Neural crest cell (in vitro differentiated cells): ENCODE results near the gene ODAD4. TPM values are rescaled to one million over a fixed set of nuclear protein-coding genes. Genes with fewer than 3 reads are reported as not detected.

Experiments
- DNase-seq: peaks from one replicate; pipeline ENCODE4 v3.0.0; 2021; ENCODE audit warnings: low read depth, mixed read lengths, low spot score
- H3K27ac Mint-ChIP-seq: one replicate; pipeline ENCODE4 v1.8.0; 2021; ENCODE audit warnings: mild to moderate bottlenecking, mixed read lengths; ENCODE audit not compliant: unreplicated experiment
- H3K27me3 Mint-ChIP-seq: 2 replicates; pipeline ENCODE4 v1.8.0; 2021; ENCODE audit warnings: low read depth, mild to moderate bottlenecking, mixed read lengths
- H3K36me3 Mint-ChIP-seq: 2 replicates; pipeline ENCODE4 v1.8.0; 2021; ENCODE audit warnings: low read depth, mild to moderate bottlenecking, mixed read lengths
- H3K4me1 Mint-ChIP-seq: 2 replicates; pipeline ENCODE4 v1.8.0; 2021; ENCODE audit warnings: mixed read lengths
- H3K4me3 Mint-ChIP-seq: one replicate; pipeline ENCODE4 v1.8.0; 2021; ENCODE audit warnings: mild to moderate bottlenecking, mixed read lengths
- H3K9me3 Mint-ChIP-seq: 2 replicates; pipeline ENCODE4 v1.8.0; 2021; ENCODE audit warnings: mixed read lengths
- total RNA-seq: library from RNA; stranded (reverse); gene quantifications from 2 replicates; pipeline ENCODE4 v1.2.1, GENCODE V29; 2021
- TF ChIP-seq, protein P1 (sequence below): fragments of 200-600 bp; sonication (generic); conservative IDR thresholded peaks from 2 replicates; pipeline ENCODE4 v1.5.0; 2021; ENCODE audit warnings: antibody characterized with exemption, mild to moderate bottlenecking

ODAD4 gene
- total RNA-seq, 1 donor from 2014 or later, result 4.8 TPM

DNA sequence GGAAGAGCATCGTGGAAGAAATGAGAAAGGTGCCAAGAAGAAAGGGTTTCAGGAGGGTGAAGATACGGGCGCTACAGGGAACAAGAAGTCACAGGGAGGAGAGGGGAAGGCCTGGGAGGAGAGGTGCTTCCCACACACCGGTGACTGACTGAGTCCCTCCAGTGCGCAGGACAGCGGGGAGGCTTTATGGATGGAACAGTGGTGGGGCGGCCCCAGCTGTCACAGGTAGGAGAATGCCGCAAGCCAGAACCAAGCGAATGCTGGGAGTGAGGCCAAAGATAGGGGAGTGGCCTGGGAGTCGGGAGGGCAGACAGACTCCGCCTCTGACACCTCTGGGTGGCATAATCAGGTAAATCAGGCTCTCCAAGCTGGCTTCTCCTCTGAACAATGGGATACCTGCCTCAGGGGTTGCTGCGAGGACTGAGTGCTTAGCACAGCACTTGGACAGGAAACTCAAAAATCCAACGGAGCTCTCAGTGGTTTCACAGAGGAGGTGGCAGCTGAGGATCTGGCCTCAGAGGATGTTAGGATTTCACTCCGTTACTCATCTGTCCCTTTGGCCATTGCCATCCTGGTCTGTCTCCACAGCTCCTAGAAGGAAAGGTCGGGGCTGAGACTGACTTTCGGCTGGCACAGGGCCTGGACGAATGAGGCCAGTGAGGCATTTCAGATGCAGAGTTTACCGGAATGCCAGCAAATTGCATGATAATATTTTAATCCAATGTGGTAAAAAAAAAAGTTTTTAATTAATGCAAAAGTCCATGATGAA is 35.5 kb downstream of the ODAD4 start:
- no peak overlapping the region for H3K27ac Mint-ChIP-seq
- H3K36me3 Mint-ChIP-seq, result peaks cover 17% of the 10 kb centered on the region
- TF ChIP-seq, protein P1, sequence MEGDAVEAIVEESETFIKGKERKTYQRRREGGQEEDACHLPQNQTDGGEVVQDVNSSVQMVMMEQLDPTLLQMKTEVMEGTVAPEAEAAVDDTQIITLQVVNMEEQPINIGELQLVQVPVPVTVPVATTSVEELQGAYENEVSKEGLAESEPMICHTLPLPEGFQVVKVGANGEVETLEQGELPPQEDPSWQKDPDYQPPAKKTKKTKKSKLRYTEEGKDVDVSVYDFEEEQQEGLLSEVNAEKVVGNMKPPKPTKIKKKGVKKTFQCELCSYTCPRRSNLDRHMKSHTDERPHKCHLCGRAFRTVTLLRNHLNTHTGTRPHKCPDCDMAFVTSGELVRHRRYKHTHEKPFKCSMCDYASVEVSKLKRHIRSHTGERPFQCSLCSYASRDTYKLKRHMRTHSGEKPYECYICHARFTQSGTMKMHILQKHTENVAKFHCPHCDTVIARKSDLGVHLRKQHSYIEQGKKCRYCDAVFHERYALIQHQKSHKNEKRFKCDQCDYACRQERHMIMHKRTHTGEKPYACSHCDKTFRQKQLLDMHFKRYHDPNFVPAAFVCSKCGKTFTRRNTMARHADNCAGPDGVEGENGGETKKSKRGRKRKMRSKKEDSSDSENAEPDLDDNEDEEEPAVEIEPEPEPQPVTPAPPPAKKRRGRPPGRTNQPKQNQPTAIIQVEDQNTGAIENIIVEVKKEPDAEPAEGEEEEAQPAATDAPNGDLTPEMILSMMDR, result no peak
- no peaks in the 10 kb centered on the region for H3K9me3 Mint-ChIP-seq
- DNase-seq, result no peak
- H3K4me1 Mint-ChIP-seq, result peaks cover 46% of the 10 kb centered on the region
- peaks cover 20% of the 10 kb centered on the region for H3K27me3 Mint-ChIP-seq
- H3K4me3 Mint-ChIP-seq, result peak overlapping the region; percentile 93

GRCh38 chr17:41966463-41967140 is 36.2 kb downstream of the ODAD4 start, which contains the start of gene CNP:
Gene CNP (plus strand): TSS chr17:41966795. CDS start chr17:41966885, 90 bp downstream.
- Mint-ChIP-seq H3K27ac (peak within 1 kb of the TSS; percentile 96), H3K27me3 (peaks cover 20% of the 10 kb centered on the region), H3K4me3 (peak within 1 kb of the TSS; percentile 94), H3K4me1 (peaks cover 51% of the 10 kb centered on the region), H3K9me3 (no peaks in the 10 kb centered on the region), H3K36me3 (peaks cover 19% of the 10 kb centered on the region)
- TF ChIP-seq, protein P1, result no peak
- peak; percentile 78 for DNase-seq

DNA sequence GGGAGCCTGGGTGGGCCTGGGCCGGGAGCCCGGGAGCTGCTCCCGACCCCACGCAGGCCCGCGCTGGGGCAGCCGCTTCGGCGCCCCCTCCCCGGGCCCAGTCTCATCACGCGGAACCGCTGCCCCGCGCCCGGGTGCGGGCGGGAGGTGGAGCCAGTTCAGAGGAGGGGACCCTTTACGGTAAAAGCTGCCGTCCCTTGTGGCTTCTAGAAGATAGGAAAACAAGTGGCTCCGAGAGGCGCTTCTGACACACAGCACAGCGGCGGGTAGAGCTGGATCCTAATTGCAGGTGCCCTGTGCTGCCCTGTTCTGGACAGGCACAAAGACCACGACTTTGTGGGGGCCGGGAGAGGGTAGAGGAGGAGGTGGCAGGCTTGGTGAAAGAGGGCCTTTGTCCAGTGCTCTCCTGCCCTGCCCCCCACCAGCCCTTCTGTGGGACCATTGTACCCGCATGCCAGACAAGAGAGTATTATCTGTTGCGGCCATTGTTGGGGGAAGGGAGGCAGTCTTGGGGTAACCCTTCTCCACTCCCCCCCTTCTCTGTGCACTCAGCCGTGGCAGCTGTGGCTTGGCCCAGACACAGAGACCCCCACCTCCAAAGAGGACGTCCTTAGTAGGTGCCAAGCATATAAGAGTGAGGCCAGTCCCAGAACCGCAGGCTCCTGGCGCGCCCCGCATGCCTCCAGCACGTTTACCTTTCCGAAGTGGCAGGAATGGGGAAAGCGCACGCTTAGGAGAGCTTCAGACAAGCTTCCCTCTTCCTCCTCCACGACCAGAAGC is 36.9 kb downstream of the ODAD4 start:
- Mint-ChIP-seq H3K27me3 (peaks cover 20% of the 10 kb centered on the region), H3K4me3 (peak overlapping the region; percentile 94), H3K9me3 (no peaks in the 10 kb centered on the region), H3K27ac (peak overlapping the region; percentile 96), H3K36me3 (peaks cover 22% of the 10 kb centered on the region), H3K4me1 (peaks cover 53% of the 10 kb centered on the region)
- TF ChIP-seq, protein P1, result no peak
- DNase-seq, result peak; percentile 42

GRCh38 chr17:41967921-41968578 is 37.6 kb downstream of the ODAD4 start:
- peak overlapping the region; percentile 94 for H3K4me3 Mint-ChIP-seq
- H3K9me3 Mint-ChIP-seq, result no peaks in the 10 kb centered on the region
- TF ChIP-seq, protein P1, result no peak
- H3K36me3 Mint-ChIP-seq, result peaks cover 26% of the 10 kb centered on the region
- peak overlapping the region; percentile 96 for H3K27ac Mint-ChIP-seq
- peaks cover 20% of the 10 kb centered on the region for H3K27me3 Mint-ChIP-seq
- no peak for DNase-seq
- peaks cover 55% of the 10 kb centered on the region for H3K4me1 Mint-ChIP-seq

GRCh38 chr17:41968676-41969075 is 38.3 kb downstream of the ODAD4 start:
- peaks cover 26% of the 10 kb centered on the region for H3K36me3 Mint-ChIP-seq
- H3K4me3 Mint-ChIP-seq, result peak overlapping the region; percentile 94
- DNase-seq, result no peak

More at GRCh38 chr17:41968676-41969075, 38.3 kb downstream of the ODAD4 start:
- Mint-ChIP-seq H3K4me1 (peaks cover 52% of the 10 kb centered on the region), H3K27me3 (peaks cover 20% of the 10 kb centered on the region), H3K27ac (no peak overlapping the region), H3K9me3 (no peaks in the 10 kb centered on the region)
- TF ChIP-seq, protein P1, result no peak
